ENCODE measurements around the gene CD151. TPM values are rescaled to one million over a fixed set of nuclear protein-coding genes. Genes with fewer than 3 reads are reported as not detected.

Gene CD151
- total RNA-seq, 1 donor from 2014 or later: 558 TPM

- H3K36me3 Mint-ChIP-seq (ENCODE audit: low read depth): peaks cover 6% of the 10 kb centered on the region
- H3K27ac Mint-ChIP-seq (ENCODE audit: unreplicated experiment): peak overlapping the region; percentile 91
- peak overlapping the region; percentile 83 for H3K4me3 Mint-ChIP-seq (ENCODE audit: unreplicated experiment)
- H3K27me3 Mint-ChIP-seq (ENCODE audit: low read depth): no peaks in the 10 kb centered on the region
- H3K4me1 Mint-ChIP-seq (ENCODE audit: low read depth): peaks cover 59% of the 10 kb centered on the region
- no peaks in the 10 kb centered on the region for H3K9me3 Mint-ChIP-seq (ENCODE audit: low read depth)
- DNase-seq (ENCODE audit: low spot score): no peak
- TF ChIP-seq, protein P1, sequence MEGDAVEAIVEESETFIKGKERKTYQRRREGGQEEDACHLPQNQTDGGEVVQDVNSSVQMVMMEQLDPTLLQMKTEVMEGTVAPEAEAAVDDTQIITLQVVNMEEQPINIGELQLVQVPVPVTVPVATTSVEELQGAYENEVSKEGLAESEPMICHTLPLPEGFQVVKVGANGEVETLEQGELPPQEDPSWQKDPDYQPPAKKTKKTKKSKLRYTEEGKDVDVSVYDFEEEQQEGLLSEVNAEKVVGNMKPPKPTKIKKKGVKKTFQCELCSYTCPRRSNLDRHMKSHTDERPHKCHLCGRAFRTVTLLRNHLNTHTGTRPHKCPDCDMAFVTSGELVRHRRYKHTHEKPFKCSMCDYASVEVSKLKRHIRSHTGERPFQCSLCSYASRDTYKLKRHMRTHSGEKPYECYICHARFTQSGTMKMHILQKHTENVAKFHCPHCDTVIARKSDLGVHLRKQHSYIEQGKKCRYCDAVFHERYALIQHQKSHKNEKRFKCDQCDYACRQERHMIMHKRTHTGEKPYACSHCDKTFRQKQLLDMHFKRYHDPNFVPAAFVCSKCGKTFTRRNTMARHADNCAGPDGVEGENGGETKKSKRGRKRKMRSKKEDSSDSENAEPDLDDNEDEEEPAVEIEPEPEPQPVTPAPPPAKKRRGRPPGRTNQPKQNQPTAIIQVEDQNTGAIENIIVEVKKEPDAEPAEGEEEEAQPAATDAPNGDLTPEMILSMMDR (IDR thresholded peaks at IDR 0.05): no peak
Observed at GRCh38 chr11:841981-842369, 9.2 kb downstream of the CD151 start.

DNA sequence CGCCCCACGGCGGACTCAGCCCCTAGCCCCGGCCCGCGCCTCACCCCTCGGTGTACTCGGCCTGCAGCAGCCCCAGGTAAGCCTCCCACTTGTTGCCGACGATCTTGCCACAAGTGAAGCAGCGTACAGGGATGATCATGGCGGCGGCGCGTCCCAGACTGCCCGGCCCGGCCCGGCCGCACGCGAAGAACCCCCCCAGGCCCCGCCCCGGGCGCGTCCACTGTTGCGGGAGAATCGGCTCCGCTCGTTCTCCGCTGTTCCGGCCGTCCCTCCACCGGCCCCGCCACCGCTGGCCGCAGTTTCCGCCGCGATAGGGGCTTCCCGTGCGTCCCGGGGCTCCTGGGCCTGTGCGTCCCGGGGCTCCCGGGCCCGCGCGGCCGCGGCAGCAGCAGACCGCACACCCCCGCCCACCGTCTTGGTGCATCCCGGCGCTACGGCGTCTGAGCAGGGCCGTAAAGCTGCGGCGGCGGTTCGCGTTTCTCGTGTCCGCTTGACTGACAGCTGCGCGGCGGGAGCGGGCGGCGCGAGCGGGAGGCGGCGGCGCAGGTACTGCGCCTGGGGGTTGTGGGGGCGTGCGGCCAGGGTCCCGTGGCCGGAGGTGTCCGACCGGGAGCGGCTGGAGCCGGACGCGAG is 9.7 kb downstream of the CD151 start, which contains the start of the genes POLR2L and TSPAN4:
TSS of gene POLR2L (minus strand) at position 160 of the 633 bp plus-strand sequence. CDS start at position 139, 21 bp downstream.
TSS of gene TSPAN4 (plus strand) at position 483 of the 633 bp plus-strand sequence. CDS start 7,453 bp downstream, outside the sequence.
- TF ChIP-seq, protein P1 (IDR thresholded peaks at IDR 0.05): no peak
- Mint-ChIP-seq H3K27ac (ENCODE audit: unreplicated experiment) (peak within 1 kb of the TSS; percentile 94), H3K9me3 (ENCODE audit: low read depth) (no peaks in the 10 kb centered on the region), H3K4me1 (ENCODE audit: low read depth) (peaks cover 61% of the 10 kb centered on the region), H3K4me3 (ENCODE audit: unreplicated experiment) (peak within 1 kb of the TSS; percentile 85), H3K36me3 (ENCODE audit: low read depth) (peaks cover 5% of the 10 kb centered on the region), H3K27me3 (ENCODE audit: low read depth) (no peaks in the 10 kb centered on the region)
- no peak for DNase-seq (ENCODE audit: low spot score)

DNA sequence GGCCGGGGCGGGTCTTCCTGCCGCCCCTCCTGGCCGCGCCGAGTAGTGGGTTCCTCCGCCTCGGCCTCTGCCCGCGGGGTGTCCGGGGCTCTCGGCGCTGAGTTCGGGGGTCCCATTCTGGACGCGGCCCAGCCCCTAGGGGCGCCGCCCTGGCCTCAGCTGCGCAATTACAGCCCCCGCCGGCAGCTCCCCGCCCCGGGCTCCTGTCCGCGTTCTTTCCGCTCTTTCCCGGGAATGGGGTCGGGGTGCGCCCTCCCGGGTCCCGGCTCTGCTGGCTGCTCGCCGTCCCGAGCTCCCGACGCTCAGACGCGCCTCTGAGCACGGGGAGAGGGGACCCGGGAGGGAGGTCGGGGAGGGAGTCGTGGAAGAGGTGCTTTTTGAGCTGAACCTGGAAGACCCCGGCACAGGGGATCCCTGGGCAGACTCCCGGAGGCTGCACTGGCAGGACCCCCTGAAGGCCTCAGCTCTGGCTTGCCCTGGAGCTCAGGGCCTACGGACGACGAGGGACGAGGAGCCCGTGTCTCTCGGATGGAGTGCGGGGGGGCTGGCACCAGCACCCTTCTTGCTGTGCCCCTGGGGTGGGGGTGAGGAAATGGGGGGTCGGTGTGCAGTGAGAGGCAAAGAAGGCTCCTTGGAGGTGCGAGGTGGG is 10.5 kb downstream of the CD151 start:
- peak overlapping the region; percentile 85 for H3K4me3 Mint-ChIP-seq (ENCODE audit: unreplicated experiment)
- no peaks in the 10 kb centered on the region for H3K27me3 Mint-ChIP-seq (ENCODE audit: low read depth)
- H3K4me1 Mint-ChIP-seq (ENCODE audit: low read depth): peaks cover 61% of the 10 kb centered on the region
- H3K9me3 Mint-ChIP-seq (ENCODE audit: low read depth): no peaks in the 10 kb centered on the region
- peak overlapping the region; percentile 94 for H3K27ac Mint-ChIP-seq (ENCODE audit: unreplicated experiment)
- peaks cover 4% of the 10 kb centered on the region for H3K36me3 Mint-ChIP-seq (ENCODE audit: low read depth)
- DNase-seq (ENCODE audit: low spot score): no peak
- TF ChIP-seq, protein P1 (IDR thresholded peaks at IDR 0.05): peak; percentile 53

- Mint-ChIP-seq H3K27me3 (ENCODE audit: low read depth) (no peaks in the 10 kb centered on the region), H3K9me3 (ENCODE audit: low read depth) (no peaks in the 10 kb centered on the region), H3K27ac (ENCODE audit: unreplicated experiment) (peak overlapping the region; percentile 94), H3K4me1 (ENCODE audit: low read depth) (peaks cover 56% of the 10 kb centered on the region), H3K4me3 (ENCODE audit: unreplicated experiment) (peak overlapping the region; percentile 85), H3K36me3 (ENCODE audit: low read depth) (peaks cover 4% of the 10 kb centered on the region)
- TF ChIP-seq, protein P1 (IDR thresholded peaks at IDR 0.05): no peak
- no peak for DNase-seq (ENCODE audit: low spot score)
Observed at GRCh38 chr11:843818-844692, 11.3 kb downstream of the CD151 start.
